NCI-H128 (cell line): ENCODE measurements around the gene TACR2.

Experiments used
- DNase-seq: peaks from one replicate; lab custom pipeline; 2025; ENCODE audit not compliant: unreplicated experiment; lab: John Stamatoyannopoulos, UW

Gene TACR2

DNA sequence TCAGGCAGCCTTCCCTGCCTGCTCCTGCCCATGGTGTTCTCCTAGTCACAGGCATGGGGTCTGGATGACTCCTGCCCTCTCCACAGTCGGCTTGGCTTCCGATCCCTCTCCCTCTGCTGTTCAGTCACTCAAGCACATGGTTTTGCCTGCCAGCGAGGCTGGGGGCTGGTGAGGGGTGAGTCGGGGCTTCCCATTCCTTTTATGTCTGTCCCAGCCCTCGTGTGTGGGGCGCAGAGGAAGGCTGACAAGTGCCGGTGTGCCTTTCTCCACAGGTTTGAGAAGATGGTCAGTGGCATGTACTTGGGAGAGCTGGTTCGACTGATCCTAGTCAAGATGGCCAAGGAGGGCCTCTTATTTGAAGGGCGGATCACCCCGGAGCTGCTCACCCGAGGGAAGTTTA, 40.1 kb downstream of the TACR2 start:
- DNase-seq, result no peak

GRCh38 chr10:69375307-69376151, 41.2 kb downstream of the TACR2 start:
- DNase-seq, result no peak

GRCh38 chr10:69374931-69375306, 41.8 kb downstream of the TACR2 start:
- no peak for DNase-seq

DNA sequence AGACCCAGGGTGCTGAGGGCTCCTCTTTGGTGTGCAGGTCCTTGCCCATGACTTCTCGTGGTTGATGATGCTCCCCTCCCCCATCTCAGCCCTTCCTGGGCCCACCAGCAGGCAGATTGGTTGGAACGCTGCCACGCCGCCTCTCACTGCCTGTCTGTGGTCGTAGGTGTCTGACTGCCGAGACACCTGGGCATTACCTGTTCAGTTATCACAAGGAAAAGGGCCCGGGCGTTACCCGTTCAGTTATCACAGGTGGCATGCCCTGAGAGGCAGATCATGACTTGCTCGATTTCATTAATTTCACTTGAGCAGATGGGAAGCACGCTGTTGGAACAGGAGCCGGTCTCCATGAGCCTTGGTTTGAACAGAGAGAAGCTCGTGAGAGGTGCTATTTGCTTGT, 42.5 kb downstream of the TACR2 start:
- DNase-seq, result no peak

DNA sequence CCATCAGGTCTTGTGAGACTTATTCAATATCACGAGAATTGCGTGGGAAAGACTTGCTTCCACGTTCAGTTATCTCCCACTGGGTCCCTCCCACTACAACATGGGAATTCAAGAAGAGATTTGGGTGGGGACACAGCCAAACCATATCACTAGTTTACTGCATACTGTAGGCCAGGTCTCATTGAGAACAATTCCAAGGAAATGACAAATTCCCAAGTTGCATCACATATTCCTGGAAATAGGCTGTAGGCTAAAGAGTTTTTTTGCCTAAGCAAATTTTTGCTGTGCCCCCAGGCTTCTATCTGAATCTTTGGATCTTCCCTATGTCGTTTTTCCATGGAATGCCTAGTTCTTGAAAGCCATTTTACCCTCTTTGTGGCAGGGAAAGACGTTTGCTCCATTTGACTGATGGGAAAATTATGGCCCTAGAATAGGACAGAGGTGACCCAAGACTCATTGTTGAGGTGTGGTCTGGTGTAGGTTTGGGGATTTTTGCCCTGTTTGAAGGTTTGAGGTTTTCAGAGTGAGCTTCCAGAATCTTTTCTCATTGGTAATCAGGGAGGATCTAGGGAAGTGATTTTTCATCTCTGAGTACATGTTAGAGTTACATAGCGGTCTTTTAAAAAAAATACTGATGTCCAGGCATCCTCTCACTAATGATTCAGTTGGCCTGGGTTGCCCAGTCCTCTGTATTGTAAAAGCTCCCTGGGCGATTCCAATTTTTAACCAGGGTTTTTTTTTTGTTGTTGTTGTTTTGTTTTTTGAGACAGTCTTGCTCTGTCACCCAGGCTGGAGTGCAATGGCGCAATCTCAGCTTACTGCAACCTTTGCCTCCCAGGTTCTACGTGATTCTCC, 44.4 kb downstream of the TACR2 start:
- no peak for DNase-seq

GRCh38 chr10:69367469-69367868, 49.2 kb downstream of the TACR2 start:
- no peak for DNase-seq

- DNase-seq, result no peak
Measured at GRCh38 chr10:69366738-69367137, 50.0 kb downstream of the TACR2 start.

- DNase-seq, result no peak
Measured at GRCh38 chr10:69364232-69364940, 52.3 kb downstream of the TACR2 start.

DNA sequence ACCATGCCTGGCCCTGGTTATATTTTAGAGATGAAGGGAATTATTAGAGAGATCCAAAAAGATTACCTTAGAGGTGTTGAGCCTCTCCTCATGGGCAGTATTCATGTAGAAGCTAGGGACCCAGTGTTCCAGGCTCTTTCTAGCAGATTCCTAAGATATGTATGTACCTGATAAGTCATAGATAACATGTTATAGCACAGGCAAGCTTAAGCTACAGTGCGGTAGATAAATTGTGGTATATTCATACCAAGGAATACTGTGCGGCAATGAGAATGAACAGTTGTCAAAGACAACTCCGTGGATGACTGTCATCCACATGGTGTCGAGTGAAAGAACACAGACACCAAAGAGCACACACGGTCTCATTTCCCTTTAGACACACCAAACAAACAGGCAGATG, 53.1 kb downstream of the TACR2 start:
- DNase-seq, result no peak

- DNase-seq, result no peak
Measured at GRCh38 chr10:69362471-69362954, 54.2 kb downstream of the TACR2 start.

DNA sequence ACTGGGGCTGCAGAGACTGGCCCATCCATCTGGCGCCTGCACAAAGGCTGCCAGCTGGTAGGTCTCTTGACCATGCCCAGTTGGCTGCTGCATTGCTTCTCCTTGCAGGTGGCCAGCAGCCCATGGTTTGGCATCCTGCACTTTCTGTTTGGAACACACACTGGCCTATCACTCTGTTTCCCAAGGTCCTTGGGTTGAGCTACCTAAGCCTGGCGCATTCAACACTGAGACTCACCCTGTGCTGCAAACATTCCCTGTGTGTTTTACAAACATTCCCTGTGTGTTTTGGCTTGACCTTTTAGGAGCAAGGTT, 55.5 kb downstream of the TACR2 start:
- DNase-seq, result no peak

DNA sequence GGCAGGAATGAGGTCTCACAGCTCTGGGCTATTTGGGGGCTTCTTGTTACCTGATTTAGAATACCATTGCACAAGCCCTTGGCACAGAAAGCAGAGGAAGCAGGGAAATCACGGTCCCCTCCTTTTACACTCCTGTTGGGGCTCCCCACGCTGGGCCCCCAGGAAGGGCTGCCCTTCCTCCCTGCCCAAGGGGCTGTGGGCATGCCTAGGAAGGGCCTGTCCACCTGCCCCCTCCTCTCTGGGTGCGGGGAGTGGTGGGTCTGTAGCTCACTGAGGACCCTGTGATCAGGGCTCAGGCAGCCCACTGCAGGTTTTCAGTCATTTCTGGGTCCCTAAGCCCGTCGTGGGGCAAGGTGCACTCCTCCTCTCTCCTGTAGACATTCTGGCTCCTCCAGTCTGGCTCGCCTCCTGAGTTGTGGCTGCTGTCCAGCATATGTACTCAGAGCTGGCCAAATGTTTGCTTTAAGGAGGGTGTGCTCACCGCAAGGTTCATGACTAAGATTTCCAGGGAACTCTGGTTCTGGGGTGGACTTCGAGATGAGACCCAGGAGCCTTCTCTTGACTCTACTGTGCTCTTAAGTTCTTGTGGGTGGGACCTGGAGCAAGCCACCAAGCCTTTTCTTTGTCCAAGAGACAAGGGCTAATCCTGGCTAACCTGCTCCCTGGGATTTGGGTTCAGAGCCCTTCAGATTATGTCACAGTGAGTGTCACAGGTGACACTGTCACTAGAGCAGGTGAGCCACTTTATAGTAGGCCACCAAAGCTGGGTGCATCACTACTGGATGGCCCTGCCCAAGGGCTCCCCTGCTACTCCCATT, 56.0 kb downstream of the TACR2 start:
- no peak for DNase-seq

DNA sequence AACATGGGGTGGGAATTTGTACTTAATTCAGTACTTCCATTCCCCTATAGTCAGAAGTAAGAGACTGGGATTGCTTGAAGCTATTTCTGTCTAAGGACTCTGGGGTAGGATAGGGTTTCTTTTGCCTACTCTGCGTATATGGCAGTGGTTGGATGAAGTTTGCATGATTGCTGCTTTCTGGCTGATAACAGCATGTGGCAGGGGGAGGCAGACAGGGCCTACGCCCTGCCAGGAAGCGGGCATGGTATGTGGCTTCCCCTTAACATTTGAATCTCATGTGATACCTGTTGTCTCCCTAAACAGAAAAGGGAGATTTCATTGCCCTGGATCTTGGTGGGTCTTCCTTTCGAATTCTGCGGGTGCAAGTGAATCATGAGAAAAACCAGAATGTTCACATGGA, 57.1 kb downstream of the TACR2 start:
- no peak for DNase-seq

DNA sequence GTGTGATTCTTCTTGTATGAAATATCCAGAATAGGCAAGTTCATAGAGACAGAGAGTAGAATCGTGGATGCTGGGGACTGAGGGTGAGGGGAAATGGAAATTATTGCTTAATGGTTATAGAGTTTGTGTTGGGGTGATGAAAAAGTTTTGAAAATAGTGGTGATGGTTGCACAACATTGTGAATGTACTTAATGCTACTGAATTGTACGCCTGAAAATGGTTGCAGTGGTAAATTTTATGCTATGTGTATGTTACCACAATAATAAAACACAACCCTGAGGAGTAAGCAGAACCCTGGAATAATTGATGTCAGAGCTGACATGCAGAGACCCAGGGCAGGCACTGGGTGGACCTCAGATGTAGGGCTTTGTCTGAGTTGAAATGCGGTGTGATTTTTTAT, 57.6 kb downstream of the TACR2 start:
- DNase-seq, result no peak

DNA sequence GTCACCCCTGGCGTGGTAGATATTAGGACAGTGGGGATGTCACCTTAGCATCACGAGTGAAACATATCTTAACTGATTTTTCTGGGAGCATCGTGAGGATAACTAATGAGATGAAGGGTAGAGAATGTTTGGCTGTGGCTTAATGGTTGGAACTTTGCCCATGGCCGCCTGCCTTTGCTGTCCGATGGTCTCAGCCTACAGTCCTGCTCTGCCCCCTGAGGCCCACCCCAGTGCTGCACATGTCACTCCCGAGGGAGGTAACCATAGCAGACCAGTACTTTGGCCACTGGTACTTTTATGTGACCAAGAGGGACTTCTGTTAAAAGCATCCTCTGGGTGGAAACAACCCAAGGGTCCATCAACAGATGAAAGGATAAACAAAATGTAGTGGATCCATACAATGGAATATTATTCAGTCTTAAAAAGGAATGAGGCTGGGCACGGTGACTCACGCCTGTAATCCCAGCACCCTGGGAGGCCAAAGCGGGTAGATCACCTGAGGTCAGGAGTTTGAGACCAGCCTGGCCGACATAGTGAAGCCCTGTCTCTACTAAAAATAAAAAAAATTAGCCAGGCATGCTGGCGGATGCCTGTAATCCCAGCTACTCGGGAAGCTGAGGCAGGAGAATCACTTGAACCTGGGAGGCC, 58.4 kb downstream of the TACR2 start:
- DNase-seq, result no peak

DNA sequence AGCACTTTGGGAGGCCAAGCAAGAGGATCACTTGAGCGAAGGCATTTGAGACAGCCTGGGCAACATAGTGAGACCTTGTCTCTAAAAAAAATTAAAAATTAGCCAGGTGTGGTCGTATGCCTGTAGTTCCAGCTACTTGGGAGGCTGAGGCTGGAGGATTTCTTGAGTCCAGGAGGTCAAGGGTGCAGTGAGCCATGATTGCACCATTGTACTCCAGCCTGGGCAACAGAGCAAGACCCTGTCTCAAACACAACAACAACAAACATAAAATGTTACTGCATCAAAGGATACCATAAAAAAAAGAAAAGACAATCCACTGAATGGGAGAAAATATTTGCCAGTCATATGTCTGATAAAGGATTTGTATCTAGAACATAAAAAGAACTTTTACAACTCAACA, 60.5 kb downstream of the TACR2 start:
- DNase-seq, result no peak

DNA sequence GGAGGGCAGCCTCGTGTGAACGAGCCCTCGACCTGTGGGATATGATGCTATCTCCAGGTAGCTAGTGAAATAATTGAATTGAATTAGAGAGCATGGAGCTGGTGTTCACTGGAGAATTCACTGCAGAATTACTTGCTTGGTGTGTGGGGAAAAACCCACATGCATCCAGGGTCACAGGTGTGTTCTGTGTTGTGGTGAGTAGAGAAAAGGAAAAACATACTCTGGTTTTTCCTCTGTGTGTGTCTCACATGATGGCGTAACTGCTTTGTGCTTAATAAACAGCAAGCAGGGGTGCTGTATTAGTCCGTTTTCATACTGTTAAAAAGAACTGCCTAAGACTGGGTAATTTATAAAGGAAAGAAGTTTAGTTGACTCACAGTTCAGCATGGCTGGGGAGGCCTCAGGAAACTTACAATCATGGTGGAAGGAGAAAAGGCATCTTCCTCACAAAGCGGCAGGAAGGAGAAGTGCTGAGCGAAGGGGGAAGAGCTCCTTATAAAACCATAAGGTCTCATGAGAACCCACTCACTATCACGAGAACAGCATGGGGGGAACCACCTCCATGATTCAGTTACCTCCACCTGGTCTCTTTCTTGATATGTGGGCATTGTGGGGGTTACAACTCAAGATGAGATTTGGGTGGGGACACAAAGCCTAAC, 62.6 kb downstream of the TACR2 start:
- no peak for DNase-seq
